ENCODE data around the gene SEPSECS. TPM values are rescaled to one million over a fixed set of nuclear protein-coding genes. Genes with fewer than 3 reads are reported as not detected.

The SEPSECS gene
- total RNA-seq, 1 experiment from 2014 or later = 7.5 TPM

DNA sequence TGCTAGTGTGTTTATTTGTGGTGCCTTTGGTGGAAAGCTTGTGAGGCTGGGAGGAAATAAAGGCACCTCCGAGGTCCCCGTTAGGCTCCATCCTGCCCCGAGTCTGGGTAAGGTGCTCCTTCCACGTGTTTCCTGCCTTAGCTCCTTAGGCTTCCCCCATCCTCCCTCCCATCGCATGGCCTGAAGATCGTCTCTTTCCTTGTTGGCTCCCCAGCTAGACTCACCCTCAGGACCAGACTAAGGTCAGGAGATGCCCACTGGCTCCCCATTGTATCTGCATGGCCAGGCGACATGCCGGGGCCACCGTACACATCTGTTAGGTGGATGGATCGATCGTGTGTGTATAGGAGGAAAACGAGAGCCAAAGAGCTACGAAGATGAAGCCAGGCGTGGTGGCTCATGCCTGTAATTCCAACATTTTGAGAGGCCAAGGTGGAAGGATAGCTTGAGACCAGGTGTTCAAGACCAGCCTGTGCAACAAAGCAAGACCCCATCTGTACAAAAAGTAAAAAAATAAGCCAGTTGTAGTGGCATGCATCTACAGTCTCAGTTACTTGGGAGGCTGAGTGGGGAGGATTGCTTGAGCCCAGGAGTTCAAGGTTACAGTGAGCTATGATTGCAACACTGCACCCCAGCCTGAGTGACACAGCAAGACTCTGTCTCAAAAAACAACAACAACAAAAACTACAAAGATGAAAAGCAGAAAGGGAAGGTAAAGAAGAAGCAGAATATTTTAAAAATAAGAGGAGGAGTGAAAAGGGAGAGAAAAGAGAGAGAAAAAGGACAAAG is 53.7 kb downstream of the SEPSECS start:
- H3K9me3 Mint-ChIP-seq (ENCODE audit: low read depth, unreplicated experiment) = peaks cover 2% of the 10 kb centered on the region
- no peak for DNase-seq
- H3K4me3 Mint-ChIP-seq (ENCODE audit: low read depth, unreplicated experiment) = no peak overlapping the region
- CTCF ChIA-PET = no interaction called here
- intact Hi-C loops (cut with micrococcal nuclease; ENCODE audit: unreplicated experiment) = no loop called here
- TF ChIP-seq CTCF (IDR thresholded peaks at IDR 0.05; ENCODE audit: unreplicated experiment) = no peak
- BruUV-seq (replicated peaks) = no TSS peak
- no peaks in the 10 kb centered on the region for H3K4me1 Mint-ChIP-seq (ENCODE audit: low read depth, unreplicated experiment)
- no peaks in the 10 kb centered on the region for H3K36me3 Mint-ChIP-seq (ENCODE audit: insufficient read depth, unreplicated experiment)
- no peak overlapping the region for H3K27ac Mint-ChIP-seq (ENCODE audit: unreplicated experiment)
- H3K27me3 Mint-ChIP-seq (ENCODE audit: unreplicated experiment) = no peaks in the 10 kb centered on the region

GRCh38 chr4:25104591-25104990 is 55.7 kb downstream of the SEPSECS start:
- Mint-ChIP-seq H3K36me3 (ENCODE audit: insufficient read depth, unreplicated experiment) (no peaks in the 10 kb centered on the region), H3K27ac (ENCODE audit: unreplicated experiment) (no peak overlapping the region), H3K4me3 (ENCODE audit: low read depth, unreplicated experiment) (no peak overlapping the region), H3K27me3 (ENCODE audit: unreplicated experiment) (no peaks in the 10 kb centered on the region), H3K9me3 (ENCODE audit: low read depth, unreplicated experiment) (peaks cover 2% of the 10 kb centered on the region), H3K4me1 (ENCODE audit: low read depth, unreplicated experiment) (no peaks in the 10 kb centered on the region)
- intact Hi-C loops (cut with micrococcal nuclease; ENCODE audit: unreplicated experiment) = no loop called here
- no peak for TF ChIP-seq CTCF (IDR thresholded peaks at IDR 0.05; ENCODE audit: unreplicated experiment)
- CTCF ChIA-PET = no interaction called here
- no TSS peak for BruUV-seq (replicated peaks)
- no peak for DNase-seq

- no TSS peak for BruUV-seq (replicated peaks)
- DNase-seq = no peak
- H3K27me3 Mint-ChIP-seq (ENCODE audit: unreplicated experiment) = no peaks in the 10 kb centered on the region
- H3K27ac Mint-ChIP-seq (ENCODE audit: unreplicated experiment) = no peak overlapping the region
- no peaks in the 10 kb centered on the region for H3K36me3 Mint-ChIP-seq (ENCODE audit: insufficient read depth, unreplicated experiment)
- intact Hi-C loops (cut with micrococcal nuclease; ENCODE audit: unreplicated experiment) = no loop called here
- peaks cover 2% of the 10 kb centered on the region for H3K9me3 Mint-ChIP-seq (ENCODE audit: low read depth, unreplicated experiment)
- CTCF ChIA-PET = interaction anchor here (0.6 kb wide), 1 partner anchor 66 kb away, joined by 3 read pairs; no protein-coding TSS in a partner anchor
- no peak overlapping the region for H3K4me3 Mint-ChIP-seq (ENCODE audit: low read depth, unreplicated experiment)
- no peaks in the 10 kb centered on the region for H3K4me1 Mint-ChIP-seq (ENCODE audit: low read depth, unreplicated experiment)
- no peak for TF ChIP-seq CTCF (IDR thresholded peaks at IDR 0.05; ENCODE audit: unreplicated experiment)
Observed at GRCh38 chr4:25103418-25103817, 56.8 kb downstream of the SEPSECS start.

GRCh38 chr4:25101836-25102235 is 58.4 kb downstream of the SEPSECS start:
- Mint-ChIP-seq H3K27ac (ENCODE audit: unreplicated experiment) (no peak overlapping the region), H3K9me3 (ENCODE audit: low read depth, unreplicated experiment) (peaks cover 2% of the 10 kb centered on the region), H3K27me3 (ENCODE audit: unreplicated experiment) (no peaks in the 10 kb centered on the region), H3K4me1 (ENCODE audit: low read depth, unreplicated experiment) (no peaks in the 10 kb centered on the region), H3K36me3 (ENCODE audit: insufficient read depth, unreplicated experiment) (no peaks in the 10 kb centered on the region), H3K4me3 (ENCODE audit: low read depth, unreplicated experiment) (no peak overlapping the region)
- no peak for DNase-seq
- intact Hi-C loops (cut with micrococcal nuclease; ENCODE audit: unreplicated experiment) = no loop called here
- no TSS peak for BruUV-seq (replicated peaks)
- no peak for TF ChIP-seq CTCF (IDR thresholded peaks at IDR 0.05; ENCODE audit: unreplicated experiment)
- CTCF ChIA-PET = no interaction called here
